A673 (cell line): ENCODE data around the gene YIPF1.

Source experiments
- CTCF ChIP-seq: fragments of 300-800, 200-600 bp; sonication (generic); conservative IDR thresholded peaks from 2 replicates; pipeline ENCODE4 v1.5.1; 2017; ENCODE audit warnings: low read depth, mild to moderate bottlenecking, antibody characterized with exemption, low read length, moderate library complexity, mixed read lengths
- EZH2 ChIP-seq: fragments of 200-600 bp; sonication (generic); IDR thresholded peaks from 2 replicates; pipeline ENCODE4 v1.6.1; 2017; ENCODE audit warnings: borderline replicate concordance, low read depth, mild to moderate bottlenecking, mixed read lengths, antibody characterized with exemption, low read length; ENCODE audit not compliant: poor library complexity, severe bottlenecking

- TF ChIP-seq CTCF (no peak), EZH2 (no peak)
Measured at GRCh38 chr1:53838654-53838974, 51.0 kb downstream of the YIPF1 start.
